HCT116 (cell line): ENCODE measurements around the gene BCAS2. TPM values are rescaled to one million over a fixed set of nuclear protein-coding genes. Genes with fewer than 3 reads are reported as not detected.

Source experiments
- ATAC-seq: fragments of 200-7000 bp; cut with Tn5 transposase; 2 replicates; pipeline ENCODE4 v1.9.1; 2020; ENCODE audit warnings: mild to moderate bottlenecking, moderate library complexity
- BruUV-seq: library from RNA; stranded (reverse); fragments of 400-500 nt; replicated peaks from 2 replicates; lab custom pipeline; 2021; lab: Mats Ljungman, UMichigan
- CTCF ChIA-PET: fragments of 300-600 bp; sonication (Branson Sonifier 250); formaldehyde crosslinking; loops from one replicate; lab custom pipeline; 2021; ENCODE audit warnings: antibody characterized with exemption; lab: Charles Lee
- POLR2A ChIA-PET: fragments of 300-600, 350-600 bp; sonication (Branson Sonifier 250); formaldehyde crosslinking; loops from one replicate; lab custom pipeline; 2021; ENCODE audit warnings: antibody characterized with exemption; lab: Charles Lee
- RAD21 ChIA-PET, 2 experiments: fragments of 300-600 bp; sonication (Branson Sonifier 250); formaldehyde crosslinking; loops; one replicate each; lab custom pipeline; 2023; ENCODE audit warnings: low total read pairs in 2 of 2; ENCODE audit not compliant: uncharacterized antibody in 2 of 2, unreplicated experiment in 2 of 2, low non-redundant PET in 1 of 2; lab: Charles Lee
- DNase-seq: peaks from one replicate; pipeline ENCODE4 v3.0.0-alpha.2; 2010; ENCODE audit warnings: low read depth, low spot score
- H2AFZ ChIP-seq: fragments of 200-600 bp; shearing (Covaris generic), sonication (generic); 2 replicates; pipeline ENCODE4 v1.6.1; 2017; ENCODE audit warnings: low read depth, mixed run types, mixed read lengths, antibody characterized with exemption, low read length; ENCODE audit not compliant: poor library complexity, severe bottlenecking
- H3K27ac ChIP-seq: 2 replicates; pipeline ENCODE4 v1.5.1; 2012; ENCODE audit warnings: low read depth, low read length
- H3K27me3 ChIP-seq: fragments of 200-600 bp; sonication (generic); 2 replicates; pipeline ENCODE4 v1.6.1; 2016; ENCODE audit warnings: mixed run types, low read length, mixed read lengths; ENCODE audit not compliant: insufficient read depth
- H3K36me3 ChIP-seq, 2 experiments: fragments of 200-500 bp in 1 of 2; fragments of 200-600 bp in 1 of 2; sonication (Bioruptor generic) in 1 of 2; sonication (generic) in 1 of 2; 2 replicates each; pipeline versions ENCODE4 v1.5.1 to v1.6.1; 2014 to 2016; ENCODE audit warnings: low read length in 2 of 2, inconsistent platforms in 1 of 2, mixed read lengths in 1 of 2, mixed run types in 1 of 2; ENCODE audit not compliant: insufficient read depth in 2 of 2, control insufficient read depth in 1 of 2
- H3K4me1 ChIP-seq, 2 experiments: fragments of 200-600 bp in 1 of 2; sonication (generic) in 1 of 2; 2 replicates each; pipeline versions ENCODE4 v1.5.1 to v1.6.1; 2012 to 2017; ENCODE audit warnings: low read length in 2 of 2, inconsistent platforms in 1 of 2, mild to moderate bottlenecking in 1 of 2, mixed read lengths in 1 of 2, mixed run types in 1 of 2, moderate library complexity in 1 of 2; ENCODE audit not compliant: insufficient read depth in 2 of 2, control insufficient read depth in 1 of 2
- H3K4me2 ChIP-seq: fragments of 200-600 bp; sonication (generic); 2 replicates; pipeline ENCODE4 v1.6.1; 2017; ENCODE audit warnings: mixed run types, low read length, mixed read lengths
- H3K4me3 ChIP-seq, 2 experiments: fragments of 200-600 bp in 1 of 2; sonication (generic) in 1 of 2; replicated peaks in 1 of 2; 2 replicates each; pipeline ENCODE4 v1.5.1; 2011 to 2016; ENCODE audit warnings: low read length in 2 of 2, control low read depth in 1 of 2, low read depth in 1 of 2, mild to moderate bottlenecking in 1 of 2, mixed read lengths in 1 of 2, mixed run types in 1 of 2
- H3K79me2 ChIP-seq: fragments of 200-600 bp; sonication (generic); 2 replicates; pipeline ENCODE4 v1.6.1; 2017; ENCODE audit warnings: mild to moderate bottlenecking, mixed run types, low read length, moderate library complexity, mixed read lengths; ENCODE audit not compliant: insufficient read depth
- H3K9ac ChIP-seq: fragments of 200-600 bp; sonication (generic); 2 replicates; pipeline ENCODE4 v1.6.1; 2016; ENCODE audit warnings: low read length, mixed read lengths
- H3K9me2 ChIP-seq: fragments of 200-600 bp; sonication (generic), shearing (Covaris generic); 2 replicates; pipeline ENCODE4 v1.6.1; 2017; ENCODE audit warnings: mixed run types, mild to moderate bottlenecking, moderate library complexity; ENCODE audit not compliant: insufficient read depth
- H3K9me3 ChIP-seq, 2 experiments: fragments of 200-500 bp in 1 of 2; fragments of 200-600 bp in 1 of 2; sonication (Bioruptor generic) in 1 of 2; sonication (generic) in 1 of 2; 2 replicates each; pipeline ENCODE4 v1.6.1; 2014 to 2017; ENCODE audit warnings: low read length in 2 of 2, mixed read lengths in 2 of 2, inconsistent platforms in 1 of 2, low read depth in 1 of 2, mild to moderate bottlenecking in 1 of 2, mixed run types in 1 of 2, moderate library complexity in 1 of 2; ENCODE audit not compliant: control insufficient read depth in 1 of 2, insufficient read depth in 1 of 2
- H4K20me1 ChIP-seq: fragments of 200-600 bp; sonication (generic), shearing (Covaris generic); 2 replicates; pipeline ENCODE4 v1.6.1; 2017; ENCODE audit warnings: mixed run types, mild to moderate bottlenecking, moderate library complexity; ENCODE audit not compliant: insufficient read depth
- CEBPB ChIP-seq: IDR thresholded peaks from 2 replicates; pipeline ENCODE4 v1.6.1; 2012; ENCODE audit warnings: low read depth
- EGR1 ChIP-seq: IDR thresholded peaks from 2 replicates; pipeline ENCODE4 v1.6.1; 2012; ENCODE audit warnings: low read depth
- EZH2phosphoT487 ChIP-seq: fragments of 200-600 bp; IDR thresholded peaks from 2 replicates; pipeline ENCODE4 v1.6.1; 2018; ENCODE audit warnings: antibody characterized with exemption, borderline replicate concordance
- FOSL1 ChIP-seq: IDR thresholded peaks from 2 replicates; pipeline ENCODE4 v1.6.1; 2012; ENCODE audit warnings: low read depth
- POLR2AphosphoS5 ChIP-seq: IDR thresholded peaks from 2 replicates; pipeline ENCODE4 v1.6.1; 2011; ENCODE audit warnings: mild to moderate bottlenecking, low read depth, low read length, moderate library complexity
- SP1 ChIP-seq: IDR thresholded peaks from 2 replicates; pipeline ENCODE4 v1.6.1; 2012; ENCODE audit warnings: low read depth
- TCF7L2 ChIP-seq: IDR thresholded peaks from 2 replicates; pipeline ENCODE4 v1.7.0; 2011; ENCODE audit warnings: borderline replicate concordance, inconsistent platforms; ENCODE audit not compliant: insufficient read depth, insufficient read length; ENCODE audit errors: extremely low read depth
- ZFX ChIP-seq: fragments of 450-650 bp; IDR thresholded peaks from 2 replicates; pipeline ENCODE4 v1.6.1; 2017
- ZNF274 ChIP-seq: fragments of 200-500 bp; sonication (Bioruptor generic); IDR thresholded peaks from 2 replicates; pipeline ENCODE4 v1.6.1; 2014; ENCODE audit warnings: mild to moderate bottlenecking, low read depth, low read length, inconsistent platforms
- intact Hi-C: fragments of 100-400 bp; cut with micrococcal nuclease; formaldehyde crosslinking; loops from 2 replicates; pipeline ENCODE4 v1.10.0; 2022
- total RNA-seq: library from RNA; stranded (reverse); gene quantifications from one replicate; pipeline ENCODE4 v1.2.1, GENCODE V29; 2021; ENCODE audit not compliant: unreplicated experiment
- TF ChIP-seq, protein P1 (sequence below), 3 experiments: fragments of 200-600 bp in 1 of 3; sonication (generic) in 1 of 3; IDR thresholded peaks in 2 of 3; conservative IDR thresholded peaks in 1 of 3; 2 replicates each; pipeline ENCODE4 v1.5.1; 2012 to 2017; ENCODE audit warnings: low read depth in 2 of 3, low read length in 2 of 3, antibody characterized with exemption in 1 of 3, borderline replicate concordance in 1 of 3, control low read depth in 1 of 3, mild to moderate bottlenecking in 1 of 3, mixed read lengths in 1 of 3, mixed run types in 1 of 3, moderate library complexity in 1 of 3; ENCODE audit not compliant: insufficient read depth in 1 of 3

The BCAS2 gene
- total RNA-seq, 1 experiment from 2014 or later = 45.2 TPM

DNA sequence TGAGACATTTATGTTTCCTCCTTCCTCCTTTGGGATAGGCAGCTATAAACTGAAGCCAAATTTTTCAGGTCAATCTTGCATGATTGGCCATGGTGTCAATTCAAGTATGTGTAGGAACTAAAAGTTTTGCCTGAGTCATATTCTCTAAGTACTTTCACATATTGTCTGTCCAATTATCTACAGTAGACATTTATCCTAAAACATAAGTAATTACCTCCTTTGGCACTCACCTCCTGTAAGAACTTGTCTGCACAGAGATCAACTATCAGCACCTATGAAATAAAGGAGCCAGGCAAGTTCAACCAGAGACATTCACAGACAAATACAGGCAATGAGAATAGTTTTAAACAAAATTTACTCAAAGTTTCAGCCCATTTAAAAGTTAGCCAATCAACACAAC, 14.2 kb upstream of the BCAS2 start:
- H3K36me3 ChIP-seq = no peaks in the 10 kb centered on the region; a peak in 1 of 4 replicates
- no peaks in the 10 kb centered on the region for H3K4me1 ChIP-seq
- BruUV-seq = no TSS peak
- ATAC-seq (no peak), DNase-seq (no peak)
- no peaks in the 10 kb centered on the region for H4K20me1 ChIP-seq
- intact Hi-C loops = no loop called here
- H3K27ac ChIP-seq = no peak overlapping the region
- CTCF ChIA-PET = no interaction called here
- no peaks in the 10 kb centered on the region for H3K79me2 ChIP-seq
- no peak overlapping the region for H3K4me3 ChIP-seq
- H3K9ac ChIP-seq = no peak overlapping the region
- H3K9me2 ChIP-seq = no peaks in the 10 kb centered on the region
- H3K4me2 ChIP-seq = no peak overlapping the region
- no peaks in the 10 kb centered on the region for H3K27me3 ChIP-seq
- no peak overlapping the region for H2AFZ ChIP-seq
- RAD21 ChIA-PET = no interaction called here
- no peaks in the 10 kb centered on the region for H3K9me3 ChIP-seq
- POLR2A ChIA-PET = no interaction called here
- TF ChIP-seq FOSL1 (no peak), ZFX (no peak), SP1 (no peak), EGR1 (no peak), CEBPB (no peak), ZNF274 (no peak), EZH2phosphoT487 (no peak), POLR2AphosphoS5 (no peak), TCF7L2 (no peak)
- TF ChIP-seq, protein P1, sequence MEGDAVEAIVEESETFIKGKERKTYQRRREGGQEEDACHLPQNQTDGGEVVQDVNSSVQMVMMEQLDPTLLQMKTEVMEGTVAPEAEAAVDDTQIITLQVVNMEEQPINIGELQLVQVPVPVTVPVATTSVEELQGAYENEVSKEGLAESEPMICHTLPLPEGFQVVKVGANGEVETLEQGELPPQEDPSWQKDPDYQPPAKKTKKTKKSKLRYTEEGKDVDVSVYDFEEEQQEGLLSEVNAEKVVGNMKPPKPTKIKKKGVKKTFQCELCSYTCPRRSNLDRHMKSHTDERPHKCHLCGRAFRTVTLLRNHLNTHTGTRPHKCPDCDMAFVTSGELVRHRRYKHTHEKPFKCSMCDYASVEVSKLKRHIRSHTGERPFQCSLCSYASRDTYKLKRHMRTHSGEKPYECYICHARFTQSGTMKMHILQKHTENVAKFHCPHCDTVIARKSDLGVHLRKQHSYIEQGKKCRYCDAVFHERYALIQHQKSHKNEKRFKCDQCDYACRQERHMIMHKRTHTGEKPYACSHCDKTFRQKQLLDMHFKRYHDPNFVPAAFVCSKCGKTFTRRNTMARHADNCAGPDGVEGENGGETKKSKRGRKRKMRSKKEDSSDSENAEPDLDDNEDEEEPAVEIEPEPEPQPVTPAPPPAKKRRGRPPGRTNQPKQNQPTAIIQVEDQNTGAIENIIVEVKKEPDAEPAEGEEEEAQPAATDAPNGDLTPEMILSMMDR (IDR thresholded peaks at IDR 0.05 in 2 of 3, conservative IDR thresholded peaks at IDR 0.05 in 1 of 3; ENCODE audit: borderline replicate concordance in 1 of 3, insufficient read depth in 1 of 3, low read depth in 2 of 3, low read length in 2 of 3) = no peak
